NT2/D1 (cell line): Measurements from ENCODE around the gene CREB1.

Source experiments
- SUZ12 ChIP-seq: IDR thresholded peaks from 2 replicates; pipeline ENCODE4 v1.6.1; 2011; ENCODE audit not compliant: insufficient read length, insufficient read depth; ENCODE audit errors: extremely low read depth
- YY1 ChIP-seq: IDR thresholded peaks from 2 replicates; pipeline ENCODE4 v1.6.1; 2011; ENCODE audit not compliant: insufficient read length, insufficient read depth

DNA sequence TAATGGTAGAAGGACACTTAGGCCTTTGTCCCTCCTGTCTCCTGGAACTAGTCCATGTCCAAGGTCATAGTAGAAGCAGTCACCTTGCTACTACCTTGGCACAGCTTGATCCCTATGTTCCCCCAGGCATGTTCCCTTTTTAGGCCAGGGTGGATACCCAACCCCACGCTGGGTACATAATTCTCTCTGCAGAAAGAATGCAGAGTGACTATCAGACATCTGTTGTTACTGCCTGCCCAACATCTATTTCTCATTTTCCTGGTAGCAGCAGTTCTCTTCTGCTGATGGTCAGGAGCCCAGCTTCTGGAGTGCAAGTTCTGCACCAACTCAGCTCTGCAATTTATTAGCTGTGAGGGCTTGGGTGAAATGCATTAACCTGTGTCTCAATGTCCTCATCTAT lies 99.8 kb downstream of the CREB1 start:
- no peak for TF ChIP-seq YY1
- no peak for TF ChIP-seq SUZ12
